K562 (cell line): ENCODE data around the gene PLXDC1. TPM values are rescaled to one million over a fixed set of nuclear protein-coding genes. Genes with fewer than 3 reads are reported as not detected.
A peak's percentile ranks its signal among the peaks of the same experiment; 100 is the strongest.

Experiments
- HDAC3 ChIP-seq: fragments of 450-650 bp; IDR thresholded peaks from 2 replicates; pipeline ENCODE4 v1.6.1; 2018; ENCODE audit warnings: borderline replicate concordance, mild to moderate bottlenecking, moderate library complexity; ENCODE audit not compliant: partially characterized antibody
- HDAC8 ChIP-seq: fragments of 450-650 bp; IDR thresholded peaks from 2 replicates; pipeline ENCODE4 v1.6.1; 2016; ENCODE audit warnings: mild to moderate bottlenecking, missing genetic modification characterization, moderate library complexity, missing compliant biosample characterization
- HMGN3 ChIP-seq: IDR thresholded peaks from 2 replicates; pipeline ENCODE4 v1.6.1; 2011; ENCODE audit warnings: borderline replicate concordance, low read depth, mild to moderate bottlenecking, mixed read lengths, low read length; ENCODE audit not compliant: insufficient read length; ENCODE audit errors: extremely low read depth
- HSF4 ChIP-seq: fragments of 250-450 bp; sonication (Bioruptor Pico); IDR thresholded peaks from 2 replicates; pipeline ENCODE4 v2.1.2; 2022; ENCODE audit warnings: mild to moderate bottlenecking, moderate library complexity, borderline replicate concordance
- KLF13 ChIP-seq: fragments of 450-650 bp; IDR thresholded peaks from 2 replicates; pipeline ENCODE4 v1.6.1; 2016; ENCODE audit warnings: missing genetic modification characterization, low read depth, mild to moderate bottlenecking, missing compliant biosample characterization, moderate library complexity, borderline replicate concordance
- LEF1 ChIP-seq: fragments of 450-650 bp; IDR thresholded peaks from 2 replicates; pipeline ENCODE4 v1.6.1; 2016; ENCODE audit warnings: mild to moderate bottlenecking
- MCM3 ChIP-seq: fragments of 450-650 bp; IDR thresholded peaks from 2 replicates; pipeline ENCODE4 v1.6.1; 2016
- MTF1 ChIP-seq: fragments of 250-450 bp; sonication (Bioruptor Pico); IDR thresholded peaks from 2 replicates; pipeline ENCODE4 v1.9.0; 2021; ENCODE audit warnings: moderate library complexity, mild to moderate bottlenecking, inconsistent platforms, borderline replicate concordance
- NFE2 ChIP-seq: IDR thresholded peaks from 2 replicates; pipeline ENCODE4 v1.6.1; 2014; ENCODE audit warnings: antibody characterized with exemption, low read depth
- NFYB ChIP-seq: IDR thresholded peaks from 2 replicates; pipeline ENCODE4 v1.6.1; 2011; ENCODE audit warnings: mild to moderate bottlenecking, moderate library complexity; ENCODE audit not compliant: insufficient read length; ENCODE audit errors: extremely low read depth
- PHB ChIP-seq: fragments of 250-450 bp; sonication (Bioruptor Pico); IDR thresholded peaks from 2 replicates; pipeline ENCODE4 v1.5.0; 2021
- PHB2 ChIP-seq: fragments of 450-650 bp; IDR thresholded peaks from 2 replicates; pipeline ENCODE4 v1.6.1; 2017; ENCODE audit warnings: low read depth
- ZFP1 ChIP-seq: fragments of 450-650 bp; formaldehyde crosslinking; IDR thresholded peaks from 2 replicates; pipeline ENCODE4 v1.4.0; 2020; ENCODE audit warnings: mild to moderate bottlenecking, mixed read lengths
- ZNF239 ChIP-seq: fragments of 250-450 bp; sonication (Bioruptor Pico); IDR thresholded peaks from 2 replicates; pipeline ENCODE4 v1.4.0; 2020; ENCODE audit warnings: mild to moderate bottlenecking
- ZNF354B ChIP-seq: fragments of 250-450 bp; sonication (Bioruptor Pico); IDR thresholded peaks from 2 replicates; pipeline ENCODE4 v1.4.0; 2020
- ZNF57 ChIP-seq: fragments of 450-650 bp; formaldehyde crosslinking; IDR thresholded peaks from 2 replicates; pipeline ENCODE4 v1.4.0; 2020; ENCODE audit warnings: mild to moderate bottlenecking, moderate library complexity
- ZNF780A ChIP-seq: fragments of 250-450 bp; sonication (Bioruptor Pico); IDR thresholded peaks from 2 replicates; pipeline ENCODE4 v1.5.0; 2021; ENCODE audit warnings: mild to moderate bottlenecking
- polyA plus RNA-seq, 8 experiments: library from polyadenylated mRNA; depleted of rRNA in 4 of 8; stranded (reverse) in 5 of 8; unstranded in 3 of 8; fragments of >200 nt; fragmentation: Nextera tagmentation in 2 of 8; fragmentation: Illumina TruSeq in 1 of 8; extraction: Ambion mirVana in 2 of 8; extraction: Trizol in 1 of 8; gene quantifications; 2 replicates each; pipeline versions ENCODE4 v1.2.1 to v1.2.3, GENCODE V29; 2011 to 2014; ENCODE audit warnings: inconsistent platforms in 1 of 8, missing spikeins in 1 of 8
- total RNA-seq, 7 experiments: library from RNA; depleted of rRNA in 6 of 7; stranded (reverse); fragments of >200 nt in 6 of 7; fragmentation: Illumina TruSeq in 2 of 7; extraction: Trizol in 2 of 7; gene quantifications; 2 replicates each; pipeline versions ENCODE4 v1.2.1 to v1.2.3, GENCODE V29; 2011 to 2021; ENCODE audit warnings: low replicate concordance in 1 of 7
- TF ChIP-seq, protein P1 (sequence below): fragments of 450-650 bp; IDR thresholded peaks from 2 replicates; pipeline ENCODE4 v1.6.1; 2016; ENCODE audit warnings: mild to moderate bottlenecking, moderate library complexity

PLXDC1 gene
- total and polyA plus RNA-seq, 9 of the 15 experiments (the other 6 are each of a cell fraction or from before 2014, with no cell fraction given) = not detected

DNA sequence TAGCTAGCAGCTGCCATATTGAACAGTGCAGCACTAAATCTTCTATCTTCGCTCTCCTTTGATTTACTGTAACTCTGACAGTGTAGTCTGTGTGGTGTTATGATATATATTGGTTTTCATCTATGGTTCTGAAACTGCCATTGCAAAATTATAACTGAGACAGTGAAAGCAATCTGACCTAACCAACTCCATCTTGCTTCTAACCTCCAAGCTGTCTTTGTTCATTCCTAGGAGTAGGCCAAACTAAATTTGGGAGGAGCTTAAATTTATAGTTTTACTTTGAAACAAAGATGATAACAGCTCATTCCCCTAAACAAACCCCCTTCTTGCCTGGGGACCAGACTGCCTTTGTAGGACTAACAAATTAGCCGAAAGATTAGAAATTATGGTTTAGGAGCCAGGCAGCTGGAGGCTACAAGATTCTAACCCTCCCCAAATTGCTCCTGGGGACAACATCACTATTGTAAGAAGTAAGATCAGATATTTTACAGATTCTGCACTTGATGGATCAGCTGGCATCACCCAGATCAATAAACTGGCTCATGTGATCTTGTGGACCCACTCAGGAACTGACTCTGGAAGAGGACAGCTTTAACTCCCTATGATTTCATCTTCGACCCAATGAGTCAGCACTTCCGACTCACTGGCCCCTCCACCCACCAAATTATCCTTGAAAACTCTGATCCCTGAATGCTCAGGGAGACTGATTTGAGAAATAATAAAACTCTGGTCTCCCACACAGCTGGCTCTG is 137.2 kb downstream of the PLXDC1 start (continued):
- TF ChIP-seq HDAC8 (tag) (peak; percentile 99), HSF4 (CRISPR knock-in tag) (peak; percentile 94; the same call in 1 of the 2 replicates), ZNF239 (CRISPR knock-in tag) (peak; percentile 95), MCM3 (no peak), ZFP1 (CRISPR knock-in tag) (peak; percentile 84), ZNF354B (CRISPR knock-in tag) (peak; percentile 93), HDAC3 (no peak), NFYB (no peak), PHB2 (no peak), LEF1 (peak; percentile 58; the same call in 1 of the 2 replicates), NFE2 (peak; percentile 98), ZNF780A (CRISPR knock-in tag) (0 out of 2 replicates have a peak, but pooled peaks have one; percentile 49), HMGN3 (no peak), PHB (no peak), ZNF57 (CRISPR knock-in tag) (peak; percentile 85), MTF1 (CRISPR knock-in tag) (peak; percentile 92), KLF13 (tag) (peak; percentile 93)
- TF ChIP-seq, protein P1, sequence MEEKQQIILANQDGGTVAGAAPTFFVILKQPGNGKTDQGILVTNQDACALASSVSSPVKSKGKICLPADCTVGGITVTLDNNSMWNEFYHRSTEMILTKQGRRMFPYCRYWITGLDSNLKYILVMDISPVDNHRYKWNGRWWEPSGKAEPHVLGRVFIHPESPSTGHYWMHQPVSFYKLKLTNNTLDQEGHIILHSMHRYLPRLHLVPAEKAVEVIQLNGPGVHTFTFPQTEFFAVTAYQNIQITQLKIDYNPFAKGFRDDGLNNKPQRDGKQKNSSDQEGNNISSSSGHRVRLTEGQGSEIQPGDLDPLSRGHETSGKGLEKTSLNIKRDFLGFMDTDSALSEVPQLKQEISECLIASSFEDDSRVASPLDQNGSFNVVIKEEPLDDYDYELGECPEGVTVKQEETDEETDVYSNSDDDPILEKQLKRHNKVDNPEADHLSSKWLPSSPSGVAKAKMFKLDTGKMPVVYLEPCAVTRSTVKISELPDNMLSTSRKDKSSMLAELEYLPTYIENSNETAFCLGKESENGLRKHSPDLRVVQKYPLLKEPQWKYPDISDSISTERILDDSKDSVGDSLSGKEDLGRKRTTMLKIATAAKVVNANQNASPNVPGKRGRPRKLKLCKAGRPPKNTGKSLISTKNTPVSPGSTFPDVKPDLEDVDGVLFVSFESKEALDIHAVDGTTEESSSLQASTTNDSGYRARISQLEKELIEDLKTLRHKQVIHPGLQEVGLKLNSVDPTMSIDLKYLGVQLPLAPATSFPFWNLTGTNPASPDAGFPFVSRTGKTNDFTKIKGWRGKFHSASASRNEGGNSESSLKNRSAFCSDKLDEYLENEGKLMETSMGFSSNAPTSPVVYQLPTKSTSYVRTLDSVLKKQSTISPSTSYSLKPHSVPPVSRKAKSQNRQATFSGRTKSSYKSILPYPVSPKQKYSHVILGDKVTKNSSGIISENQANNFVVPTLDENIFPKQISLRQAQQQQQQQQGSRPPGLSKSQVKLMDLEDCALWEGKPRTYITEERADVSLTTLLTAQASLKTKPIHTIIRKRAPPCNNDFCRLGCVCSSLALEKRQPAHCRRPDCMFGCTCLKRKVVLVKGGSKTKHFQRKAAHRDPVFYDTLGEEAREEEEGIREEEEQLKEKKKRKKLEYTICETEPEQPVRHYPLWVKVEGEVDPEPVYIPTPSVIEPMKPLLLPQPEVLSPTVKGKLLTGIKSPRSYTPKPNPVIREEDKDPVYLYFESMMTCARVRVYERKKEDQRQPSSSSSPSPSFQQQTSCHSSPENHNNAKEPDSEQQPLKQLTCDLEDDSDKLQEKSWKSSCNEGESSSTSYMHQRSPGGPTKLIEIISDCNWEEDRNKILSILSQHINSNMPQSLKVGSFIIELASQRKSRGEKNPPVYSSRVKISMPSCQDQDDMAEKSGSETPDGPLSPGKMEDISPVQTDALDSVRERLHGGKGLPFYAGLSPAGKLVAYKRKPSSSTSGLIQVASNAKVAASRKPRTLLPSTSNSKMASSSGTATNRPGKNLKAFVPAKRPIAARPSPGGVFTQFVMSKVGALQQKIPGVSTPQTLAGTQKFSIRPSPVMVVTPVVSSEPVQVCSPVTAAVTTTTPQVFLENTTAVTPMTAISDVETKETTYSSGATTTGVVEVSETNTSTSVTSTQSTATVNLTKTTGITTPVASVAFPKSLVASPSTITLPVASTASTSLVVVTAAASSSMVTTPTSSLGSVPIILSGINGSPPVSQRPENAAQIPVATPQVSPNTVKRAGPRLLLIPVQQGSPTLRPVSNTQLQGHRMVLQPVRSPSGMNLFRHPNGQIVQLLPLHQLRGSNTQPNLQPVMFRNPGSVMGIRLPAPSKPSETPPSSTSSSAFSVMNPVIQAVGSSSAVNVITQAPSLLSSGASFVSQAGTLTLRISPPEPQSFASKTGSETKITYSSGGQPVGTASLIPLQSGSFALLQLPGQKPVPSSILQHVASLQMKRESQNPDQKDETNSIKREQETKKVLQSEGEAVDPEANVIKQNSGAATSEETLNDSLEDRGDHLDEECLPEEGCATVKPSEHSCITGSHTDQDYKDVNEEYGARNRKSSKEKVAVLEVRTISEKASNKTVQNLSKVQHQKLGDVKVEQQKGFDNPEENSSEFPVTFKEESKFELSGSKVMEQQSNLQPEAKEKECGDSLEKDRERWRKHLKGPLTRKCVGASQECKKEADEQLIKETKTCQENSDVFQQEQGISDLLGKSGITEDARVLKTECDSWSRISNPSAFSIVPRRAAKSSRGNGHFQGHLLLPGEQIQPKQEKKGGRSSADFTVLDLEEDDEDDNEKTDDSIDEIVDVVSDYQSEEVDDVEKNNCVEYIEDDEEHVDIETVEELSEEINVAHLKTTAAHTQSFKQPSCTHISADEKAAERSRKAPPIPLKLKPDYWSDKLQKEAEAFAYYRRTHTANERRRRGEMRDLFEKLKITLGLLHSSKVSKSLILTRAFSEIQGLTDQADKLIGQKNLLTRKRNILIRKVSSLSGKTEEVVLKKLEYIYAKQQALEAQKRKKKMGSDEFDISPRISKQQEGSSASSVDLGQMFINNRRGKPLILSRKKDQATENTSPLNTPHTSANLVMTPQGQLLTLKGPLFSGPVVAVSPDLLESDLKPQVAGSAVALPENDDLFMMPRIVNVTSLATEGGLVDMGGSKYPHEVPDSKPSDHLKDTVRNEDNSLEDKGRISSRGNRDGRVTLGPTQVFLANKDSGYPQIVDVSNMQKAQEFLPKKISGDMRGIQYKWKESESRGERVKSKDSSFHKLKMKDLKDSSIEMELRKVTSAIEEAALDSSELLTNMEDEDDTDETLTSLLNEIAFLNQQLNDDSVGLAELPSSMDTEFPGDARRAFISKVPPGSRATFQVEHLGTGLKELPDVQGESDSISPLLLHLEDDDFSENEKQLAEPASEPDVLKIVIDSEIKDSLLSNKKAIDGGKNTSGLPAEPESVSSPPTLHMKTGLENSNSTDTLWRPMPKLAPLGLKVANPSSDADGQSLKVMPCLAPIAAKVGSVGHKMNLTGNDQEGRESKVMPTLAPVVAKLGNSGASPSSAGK = no peak
